GM19438 (cell line): ENCODE results near the gene UVSSA.
"Not testable (repeated sequence)": the region's sequence is repeated elsewhere in the genome, so short reads cannot be mapped to it uniquely, and the experiment has no call there.

Experiments used
- ATAC-seq: cut with Tn5 transposase; IDR thresholded peaks from one replicate; pipeline ENCODE4 v1.9.1; 2021; ENCODE audit warnings: low read depth; ENCODE audit not compliant: unreplicated experiment

Gene UVSSA

GRCh38 chr4:1316537-1317168 lies 30.4 kb upstream of the UVSSA start:
- ATAC-seq: no peak

GRCh38 chr4:1317177-1318045 lies 29.6 kb upstream of the UVSSA start:
- no peak for ATAC-seq

- no peak for ATAC-seq
Measured at GRCh38 chr4:1318046-1318375, 29.0 kb upstream of the UVSSA start.

GRCh38 chr4:1318488-1319213 lies 28.4 kb upstream of the UVSSA start:
- ATAC-seq: no peak

- no peak for ATAC-seq
Measured at GRCh38 chr4:1321486-1321885, 25.5 kb upstream of the UVSSA start.

GRCh38 chr4:1321946-1322650 lies 24.9 kb upstream of the UVSSA start:
- ATAC-seq: no peak

- no peak for ATAC-seq
Measured at GRCh38 chr4:1323280-1323634, 23.8 kb upstream of the UVSSA start.

- ATAC-seq: no peak
Measured at GRCh38 chr4:1323635-1324442, 23.2 kb upstream of the UVSSA start.

GRCh38 chr4:1324443-1325175 lies 22.4 kb upstream of the UVSSA start:
- ATAC-seq: not testable (repeated sequence)

- no peak for ATAC-seq
Measured at GRCh38 chr4:1325176-1325480, 21.9 kb upstream of the UVSSA start.

- no peak for ATAC-seq
Measured at GRCh38 chr4:1325681-1326635, 21.1 kb upstream of the UVSSA start.

GRCh38 chr4:1326751-1327525 lies 20.1 kb upstream of the UVSSA start:
- ATAC-seq: no peak

GRCh38 chr4:1327526-1328266 lies 19.3 kb upstream of the UVSSA start:
- ATAC-seq: no peak

- ATAC-seq: no peak
Measured at GRCh38 chr4:1328267-1329155, 18.5 kb upstream of the UVSSA start.

- ATAC-seq: no peak
Measured at GRCh38 chr4:1329408-1330371, 17.3 kb upstream of the UVSSA start.
